GM23248 (cell line): ENCODE measurements around the gene HSPG2. TPM values are rescaled to one million over a fixed set of nuclear protein-coding genes. Genes with fewer than 3 reads are reported as not detected.

ENCODE experiments used
- DNase-seq: peaks from one replicate; pipeline ENCODE4 v3.0.0-alpha.2; 2015
- H2AFZ ChIP-seq: fragments of 200-600 bp; sonication (generic); 2 replicates; pipeline ENCODE4 v1.6.1; 2016; ENCODE audit warnings: antibody characterized with exemption
- H3F3A ChIP-seq: fragments of 200-600 bp; sonication (generic); 2 replicates; pipeline ENCODE4 v1.6.1; 2016; ENCODE audit warnings: mild to moderate bottlenecking, antibody characterized with exemption, mixed run types; ENCODE audit not compliant: insufficient read depth
- H3K27ac ChIP-seq: fragments of 200-600 bp; sonication (generic); 2 replicates; pipeline ENCODE4 v1.5.1; 2016; ENCODE audit warnings: mild to moderate bottlenecking
- H3K27me3 ChIP-seq: fragments of 200-600 bp; sonication (generic); replicated peaks from 2 replicates; pipeline ENCODE4 v1.6.1; 2016; ENCODE audit warnings: mild to moderate bottlenecking; ENCODE audit not compliant: insufficient read depth
- H3K36me3 ChIP-seq: fragments of 200-600 bp; sonication (generic); 2 replicates; pipeline ENCODE4 v1.6.1; 2016; ENCODE audit warnings: low read depth, mild to moderate bottlenecking
- H3K4me1 ChIP-seq: fragments of 200-600 bp; sonication (generic); 2 replicates; pipeline ENCODE4 v1.6.1; 2016; ENCODE audit warnings: mild to moderate bottlenecking; ENCODE audit not compliant: insufficient read depth
- H3K4me2 ChIP-seq: fragments of 200-600 bp; sonication (generic); one replicate; pipeline ENCODE4 v1.6.1; 2016; ENCODE audit warnings: mild to moderate bottlenecking; ENCODE audit not compliant: unreplicated experiment
- H3K4me3 ChIP-seq: fragments of 200-600 bp; sonication (generic); 2 replicates; pipeline ENCODE4 v1.5.1; 2016; ENCODE audit warnings: mild to moderate bottlenecking
- H3K79me2 ChIP-seq: fragments of 200-600 bp; sonication (generic); 2 replicates; pipeline ENCODE4 v1.6.1; 2016; ENCODE audit warnings: mild to moderate bottlenecking; ENCODE audit not compliant: insufficient read depth
- H3K9ac ChIP-seq: fragments of 200-600 bp; sonication (generic); 2 replicates; pipeline ENCODE4 v1.6.1; 2016; ENCODE audit warnings: mild to moderate bottlenecking
- H3K9me2 ChIP-seq: fragments of 200-600 bp; sonication (generic); 2 replicates; pipeline ENCODE4 v1.6.1; 2016; ENCODE audit warnings: mixed run types, mild to moderate bottlenecking, moderate library complexity; ENCODE audit not compliant: insufficient read depth
- H3K9me3 ChIP-seq: fragments of 200-600 bp; sonication (generic); one replicate; pipeline ENCODE4 v1.6.1; 2017; ENCODE audit warnings: low read depth
- H4K20me1 ChIP-seq: fragments of 200-600 bp; sonication (generic); 2 replicates; pipeline ENCODE4 v1.6.0; 2016; ENCODE audit not compliant: insufficient read depth
- EZH2 ChIP-seq: fragments of 200-600 bp; sonication (generic); IDR thresholded peaks from 2 replicates; pipeline ENCODE4 v1.6.1; 2018; ENCODE audit warnings: antibody characterized with exemption, mild to moderate bottlenecking; ENCODE audit not compliant: insufficient read depth, poor library complexity, severe bottlenecking
- EZH2phosphoT487 ChIP-seq: fragments of 200-600 bp; sonication (generic); IDR thresholded peaks from 2 replicates; pipeline ENCODE4 v1.6.1; 2018; ENCODE audit warnings: antibody characterized with exemption, moderate library complexity, mild to moderate bottlenecking, low read depth; ENCODE audit not compliant: insufficient read depth
- WGBS, 2 experiments: methylation state at CpG; one replicate each; pipeline ENCODE4 v1.1.6; 2015 to 2017; ENCODE audit warnings: low lambda C conversion rate in 2 of 2, low coverage in 1 of 2; ENCODE audit errors: missing lambda C conversion rate in 2 of 2; 5-methylcytosine and 5-hydroxymethylcytosine counted together
- in situ Hi-C: fragments of 300-500 bp; cut with MboI; formaldehyde crosslinking; loops from 2 replicates; pipeline ENCODE4 v1.15.0; 2020
- polyA plus RNA-seq: library from polyadenylated mRNA; unstranded; fragments of >200 nt; fragmentation: Nextera tagmentation; extraction: Ambion mirVana; gene quantifications from 2 replicates; pipeline ENCODE4 v1.2.1, GENCODE V29; 2016
- total RNA-seq: library from RNA; depleted of rRNA; stranded (reverse); fragments of >200 nt; shearing (Covaris generic); gene quantifications from 2 replicates; pipeline ENCODE4 v1.2.3, GENCODE V29; 2014

The HSPG2 gene
- total and polyA plus RNA-seq, 2 experiments from 2014 or later, result 123 to 407 TPM

GRCh38 chr1:21874778-21875547 is 62.1 kb downstream of the HSPG2 start:
- Histone ChIP-seq H2AFZ (no peak overlapping the region), H3K36me3 (peaks cover 86% of the 10 kb centered on the region), H3K9me2 (no peaks in the 10 kb centered on the region), H3K9me3 (no peaks in the 10 kb centered on the region), H3K4me2 (no peak overlapping the region), H3K4me3 (no peak overlapping the region), H3K4me1 (peaks cover 5% of the 10 kb centered on the region), H3K79me2 (peaks cover 21% of the 10 kb centered on the region), H3K27ac (no peak overlapping the region), H3F3A (peaks cover 13% of the 10 kb centered on the region; the same call in 1 of the 2 replicates), H3K27me3 (no peaks in the 10 kb centered on the region), H4K20me1 (no peaks in the 10 kb centered on the region), H3K9ac (no peak overlapping the region)
- 79 to 83% methylated on average over 14 to 24 of the region's 24 CpGs for WGBS, 2 experiments
- no peak for TF ChIP-seq EZH2
- TF ChIP-seq EZH2phosphoT487, result no peak
- in situ Hi-C loops, result no loop called here
- DNase-seq, result no peak

- 82 to 84% methylated on average over 16 of the region's 16 CpGs for WGBS, 2 experiments
Observed at GRCh38 chr1:21874328-21874727, 62.8 kb downstream of the HSPG2 start.

DNA sequence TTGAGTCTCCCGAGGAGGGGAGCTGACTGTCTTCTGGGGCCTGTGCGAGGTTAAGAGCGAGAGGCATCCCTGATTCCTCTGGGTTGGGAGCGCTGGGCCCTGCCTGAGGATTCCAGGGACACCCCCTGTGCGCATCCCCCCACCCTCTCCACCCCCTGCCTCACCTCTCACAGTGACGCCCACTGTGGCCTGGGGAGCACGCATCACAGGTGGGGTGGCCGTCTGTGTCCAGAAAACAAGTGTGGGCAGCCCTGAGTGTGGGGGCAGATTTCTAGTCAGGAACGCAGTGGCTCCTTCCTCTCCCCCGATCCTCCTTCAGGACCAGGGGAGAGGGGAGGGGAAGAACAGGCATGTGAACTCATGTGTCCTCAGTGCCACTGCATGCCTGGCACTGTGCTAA is 63.3 kb downstream of the HSPG2 start:
- Histone ChIP-seq H3F3A (peaks cover 20% of the 10 kb centered on the region; the same call in 1 of the 2 replicates), H3K9me3 (no peaks in the 10 kb centered on the region), H3K79me2 (peaks cover 13% of the 10 kb centered on the region), H4K20me1 (no peaks in the 10 kb centered on the region), H3K27ac (no peak overlapping the region), H3K4me2 (no peak overlapping the region), H3K36me3 (peaks cover 79% of the 10 kb centered on the region), H3K27me3 (no peaks in the 10 kb centered on the region), H3K9ac (no peak overlapping the region), H3K4me1 (peaks cover 11% of the 10 kb centered on the region), H3K9me2 (no peaks in the 10 kb centered on the region), H2AFZ (no peak overlapping the region), H3K4me3 (no peak overlapping the region)
- DNase-seq, result no peak
- in situ Hi-C loops, result no loop called here
- TF ChIP-seq EZH2 (no peak), EZH2phosphoT487 (no peak)
- 95 to 98% methylated on average over 8 to 10 of the region's 10 CpGs for WGBS, 2 experiments

More at GRCh38 chr1:21874328-21874727, 62.8 kb downstream of the HSPG2 start:
- no peak overlapping the region for H3K9ac ChIP-seq
- no peaks in the 10 kb centered on the region for H3K9me3 ChIP-seq
- H3K4me3 ChIP-seq, result no peak overlapping the region
- no peak overlapping the region for H2AFZ ChIP-seq
- H3K36me3 ChIP-seq, result peaks cover 81% of the 10 kb centered on the region
- no peak overlapping the region for H3K27ac ChIP-seq
- H4K20me1 ChIP-seq, result no peaks in the 10 kb centered on the region
- no peaks in the 10 kb centered on the region for H3K9me2 ChIP-seq
- in situ Hi-C loops, result no loop called here
- peaks cover 16% of the 10 kb centered on the region; the same call in 1 of the 2 replicates for H3F3A ChIP-seq
- H3K27me3 ChIP-seq, result no peaks in the 10 kb centered on the region
- H3K4me1 ChIP-seq, result peaks cover 11% of the 10 kb centered on the region
- peaks cover 15% of the 10 kb centered on the region for H3K79me2 ChIP-seq
- no peak for TF ChIP-seq EZH2phosphoT487
- no peak for TF ChIP-seq EZH2
- H3K4me2 ChIP-seq, result no peak overlapping the region
- DNase-seq, result no peak

GRCh38 chr1:21873174-21873573 is 63.9 kb downstream of the HSPG2 start:
- H3K79me2 ChIP-seq, result peaks cover 19% of the 10 kb centered on the region
- no peaks in the 10 kb centered on the region for H4K20me1 ChIP-seq
- no peak overlapping the region for H3K4me2 ChIP-seq
- H3F3A ChIP-seq, result peaks cover 24% of the 10 kb centered on the region; the same call in 1 of the 2 replicates
- 80 to 92% methylated on average over 8 of the region's 8 CpGs for WGBS, 2 experiments
- H3K27ac ChIP-seq, result no peak overlapping the region
- no peak overlapping the region for H2AFZ ChIP-seq
- no peak overlapping the region for H3K4me3 ChIP-seq
- peaks cover 11% of the 10 kb centered on the region for H3K4me1 ChIP-seq
- in situ Hi-C loops, result no loop called here
- no peaks in the 10 kb centered on the region for H3K9me2 ChIP-seq
- peaks cover 78% of the 10 kb centered on the region for H3K36me3 ChIP-seq
- no peak overlapping the region for H3K9ac ChIP-seq
- no peak for TF ChIP-seq EZH2phosphoT487
- no peak for TF ChIP-seq EZH2
- no peaks in the 10 kb centered on the region for H3K27me3 ChIP-seq
- H3K9me3 ChIP-seq, result no peaks in the 10 kb centered on the region
- DNase-seq, result no peak
